ENCODE measurements around the gene RENBP. TPM values are rescaled to one million over a fixed set of nuclear protein-coding genes. Genes with fewer than 3 reads are reported as not detected.

RENBP gene
- total RNA-seq, 1 experiment from 2014 or later: 0.08 TPM

- DNase-seq (ENCODE audit: low spot score): peak; percentile 21
Observed at GRCh38 chrX:153934148-153934761, 10.2 kb downstream of the RENBP start.

GRCh38 chrX:153933748-153934147, 10.7 kb downstream of the RENBP start:
- no peak for DNase-seq (ENCODE audit: low spot score)

- no peak for DNase-seq (ENCODE audit: low spot score)
Observed at GRCh38 chrX:153932220-153932915, 12.1 kb downstream of the RENBP start.

GRCh38 chrX:153931748-153932147, 12.7 kb downstream of the RENBP start:
- no peak for DNase-seq (ENCODE audit: low spot score)

GRCh38 chrX:153931151-153931550, 13.3 kb downstream of the RENBP start:
- DNase-seq (ENCODE audit: low spot score): no peak

GRCh38 chrX:153930011-153930910, 14.2 kb downstream of the RENBP start:
- DNase-seq (ENCODE audit: low spot score): no peak

- no peak for DNase-seq (ENCODE audit: low spot score)
Observed at GRCh38 chrX:153929576-153929975, 14.9 kb downstream of the RENBP start.

- DNase-seq (ENCODE audit: low spot score): no peak
Observed at GRCh38 chrX:153928846-153929245, 15.6 kb downstream of the RENBP start.

- peak; percentile 99 for DNase-seq (ENCODE audit: low spot score)
Observed at GRCh38 chrX:153927922-153928760, 16.3 kb downstream of the RENBP start.

GRCh38 chrX:153927672-153927921, 16.8 kb downstream of the RENBP start:
- DNase-seq (ENCODE audit: low spot score): no peak

- no peak for DNase-seq (ENCODE audit: low spot score)
Observed at GRCh38 chrX:153926858-153927671, 17.4 kb downstream of the RENBP start.

GRCh38 chrX:153926552-153926857, 17.9 kb downstream of the RENBP start:
- no peak for DNase-seq (ENCODE audit: low spot score)

- DNase-seq (ENCODE audit: low spot score): no peak
Observed at GRCh38 chrX:153925739-153926551, 18.5 kb downstream of the RENBP start, which contains the start of gene ARHGAP4. Gene ARHGAP4 (minus strand): TSS chrX:153926264. CDS start chrX:153926202, 62 bp downstream.

GRCh38 chrX:153925387-153925738, 19.1 kb downstream of the RENBP start:
- DNase-seq (ENCODE audit: low spot score): no peak

- DNase-seq (ENCODE audit: low spot score): peak; percentile 62
Observed at GRCh38 chrX:153924149-153924861, 20.1 kb downstream of the RENBP start.

- DNase-seq (ENCODE audit: low spot score): peak; percentile 74
Observed at GRCh38 chrX:153922932-153923857, 21.2 kb downstream of the RENBP start.

- DNase-seq (ENCODE audit: low spot score): no peak
Observed at GRCh38 chrX:153921511-153922446, 22.7 kb downstream of the RENBP start.

Data from HT-29 (cell line).